Smooth muscle cell of the coronary artery (primary cell): ENCODE results near the gene COX20. TPM values are rescaled to one million over a fixed set of nuclear protein-coding genes. Genes with fewer than 3 reads are reported as not detected.

Experiments used
- total RNA-seq: library from RNA; depleted of rRNA; stranded (reverse); fragments of >200 nt; gene quantifications from 2 replicates; pipeline ENCODE4 v1.2.3, GENCODE V29; 2014; ENCODE audit warnings: low replicate concordance

The COX20 gene
- 2.7 and 15.9 TPM in 2 replicates for total RNA-seq

GRCh38 chr1:244835276-244836134 is at the start of gene COX20:
Gene COX20, plus strand, starts transcription at chr1:244835658. Its CDS starts 57 bp downstream, at chr1:244835715.

GRCh38 chr1:244864253-244865027 is 29.0 kb downstream of the COX20 start, which contains the start of gene HNRNPU:
Gene HNRNPU, minus strand, starts transcription at chr1:244864543. Its CDS starts 236 bp downstream, at chr1:244864307.

Other genes with a start within 250 kb of the COX20 start
- gene DESI2, start 182.5 kb upstream of the COX20 start, total RNA-seq = 21.2 and 41.3 TPM in 2 replicates
- gene HNRNPU, start 28.9 kb downstream of the COX20 start, total RNA-seq = 311 and 313 TPM in 2 replicates